CD14-positive monocyte (primary cell): ENCODE measurements around the gene SPATA13. TPM values are rescaled to one million over a fixed set of nuclear protein-coding genes. Genes with fewer than 3 reads are reported as not detected.
A peak's percentile ranks its signal among the peaks of the same experiment; 100 is the strongest.

Experiments
- DNase-seq, 3 donors: peaks; one replicate each; pipeline ENCODE4 v3.0.0-alpha.2; 2011 to 2022
- H2AFZ ChIP-seq: 2 replicates; pipeline ENCODE4 v1.6.0; 2012; ENCODE audit warnings: mild to moderate bottlenecking, low read depth, low read length, inconsistent platforms; ENCODE audit not compliant: insufficient read depth, poor library complexity, severe bottlenecking
- H3K27ac ChIP-seq, 2 donors: 1 replicate in 1 of 2; 2 replicates in 1 of 2; pipeline ENCODE4 v1.5.1; 2012 to 2013; ENCODE audit warnings: low read length in 2 of 2, control low read depth in 1 of 2, inconsistent platforms in 1 of 2, low read depth in 1 of 2, mild to moderate bottlenecking in 1 of 2
- H3K27me3 ChIP-seq, 2 donors: one replicate each; pipeline versions ENCODE4 v1.6.0 to v1.6.1; 2011 to 2013; ENCODE audit warnings: low read length in 2 of 2; ENCODE audit not compliant: control insufficient read depth in 2 of 2, insufficient read depth in 2 of 2
- H3K36me3 ChIP-seq, 2 donors: replicated peaks in 1 of 2; 1 replicate in 1 of 2; 2 replicates in 1 of 2; pipeline versions ENCODE4 v1.5.1 to v1.6.1; 2012 to 2013; ENCODE audit warnings: low read length in 2 of 2, control low read depth in 1 of 2, inconsistent platforms in 1 of 2, mild to moderate bottlenecking in 1 of 2; ENCODE audit not compliant: insufficient read depth in 2 of 2, control insufficient read depth in 1 of 2
- H3K4me1 ChIP-seq, 2 donors: 1 replicate in 1 of 2; 2 replicates in 1 of 2; pipeline versions ENCODE4 v1.5.1 to v1.6.1; 2012 to 2013; ENCODE audit warnings: low read length in 2 of 2, control low read depth in 1 of 2, inconsistent platforms in 1 of 2, mild to moderate bottlenecking in 1 of 2, moderate library complexity in 1 of 2; ENCODE audit not compliant: insufficient read depth in 2 of 2, control insufficient read depth in 1 of 2
- H3K4me2 ChIP-seq: replicated peaks from 2 replicates; pipeline ENCODE3; 2012; ENCODE audit warnings: low read length, moderate library complexity, mild to moderate bottlenecking; ENCODE audit not compliant: poor library complexity, severe bottlenecking; ENCODE audit errors: extremely low read depth
- H3K4me3 ChIP-seq, 3 experiments: fragments of 200-600 bp in 1 of 3; sonication (generic) in 1 of 3; replicated peaks in 1 of 3; 1 replicate in 2 of 3; 2 replicates in 1 of 3; pipeline ENCODE4 v1.5.1; 2011 to 2013; ENCODE audit warnings: low read length in 3 of 3, mild to moderate bottlenecking in 3 of 3, control low read depth in 2 of 3, low read depth in 2 of 3, inconsistent platforms in 1 of 3, moderate library complexity in 1 of 3
- H3K79me2 ChIP-seq: 2 replicates; pipeline ENCODE4 v1.6.0; 2012; ENCODE audit warnings: mild to moderate bottlenecking, control low read depth, inconsistent platforms, low read length, moderate library complexity; ENCODE audit not compliant: insufficient read depth
- H3K9ac ChIP-seq: 2 replicates; pipeline ENCODE4 v1.6.0; 2017; ENCODE audit warnings: low read length, mild to moderate bottlenecking; ENCODE audit not compliant: insufficient read depth, poor library complexity, severe bottlenecking
- H3K9me3 ChIP-seq, 2 donors: replicated peaks in 1 of 2; 1 replicate in 1 of 2; 2 replicates in 1 of 2; pipeline versions ENCODE4 v1.5.1 to v1.6.1; 2012 to 2013; ENCODE audit warnings: low read length in 2 of 2, control low read depth in 1 of 2; ENCODE audit not compliant: control insufficient read depth in 1 of 2, insufficient read depth in 1 of 2
- H4K20me1 ChIP-seq: 2 replicates; pipeline ENCODE4 v1.6.0; 2012; ENCODE audit warnings: mild to moderate bottlenecking, low read length, control low read depth, moderate library complexity; ENCODE audit not compliant: insufficient read depth
- H3K27ac Mint-ChIP-seq, 7 donors: one replicate each; pipeline ENCODE4 v1.8.0; 2020; ENCODE audit warnings: mild to moderate bottlenecking in 7 of 7, mixed read lengths in 7 of 7, moderate library complexity in 6 of 7, inconsistent platforms in 2 of 7
- H3K27me3 Mint-ChIP-seq, 3 donors: one replicate each; pipeline ENCODE4 v1.8.0; 2021 to 2022; ENCODE audit warnings: low read depth in 3 of 3, mild to moderate bottlenecking in 3 of 3, mixed read lengths in 3 of 3, moderate library complexity in 3 of 3, inconsistent platforms in 1 of 3
- H3K36me3 Mint-ChIP-seq, 2 donors: one replicate each; pipeline ENCODE4 v1.8.0; 2020; ENCODE audit warnings: mixed read lengths in 2 of 2, inconsistent platforms in 1 of 2, mild to moderate bottlenecking in 1 of 2
- H3K4me1 Mint-ChIP-seq: one replicate; pipeline ENCODE4 v1.8.0; 2020; ENCODE audit warnings: mild to moderate bottlenecking, mixed read lengths
- H3K4me3 Mint-ChIP-seq, 2 donors: one replicate each; pipeline ENCODE4 v1.8.0; 2020; ENCODE audit warnings: mild to moderate bottlenecking in 2 of 2, mixed read lengths in 2 of 2, moderate library complexity in 1 of 2
- H3K9me3 Mint-ChIP-seq, 7 donors: one replicate each; pipeline ENCODE4 v1.8.0; 2020 to 2022; ENCODE audit warnings: mixed read lengths in 7 of 7, mild to moderate bottlenecking in 6 of 7, moderate library complexity in 6 of 7, inconsistent platforms in 2 of 7
- CTCF ChIP-seq: fragments of 200-600 bp; IDR thresholded peaks from one replicate; pipeline ENCODE4 v1.8.0; 2022; ENCODE audit warnings: antibody characterized with exemption, mild to moderate bottlenecking
- WGBS: methylation state at CpG from one replicate; pipeline ENCODE4 v1.1.5; 2013; ENCODE audit warnings: missing lambda C conversion rate; ENCODE audit not compliant: insufficient coverage; 5-methylcytosine and 5-hydroxymethylcytosine counted together
- intact Hi-C, 2 donors: fragments of 100-400 bp; cut with micrococcal nuclease; formaldehyde crosslinking; loops; one replicate each; pipeline versions ENCODE4 v1.15.0 to v1.15.1; 2023
- polyA plus RNA-seq, 3 donors: library from polyadenylated mRNA; depleted of rRNA in 1 of 3; unstranded in 2 of 3; stranded (reverse) in 1 of 3; fragments of 300-500 nt in 2 of 3; fragments of >200 nt in 1 of 3; fragmentation: Illumina TruSeq in 2 of 3; gene quantifications; 1 replicate in 2 of 3; 2 replicates in 1 of 3; pipeline ENCODE4 v1.2.3, GENCODE V29; 2012 to 2021

The SPATA13 gene
- polyA plus RNA-seq, 3 donors, result 9.3 to 44.7 (median 11.6) TPM

- WGBS, result 43% methylated on average over 4 of the region's 7 CpGs
- Mint-ChIP-seq H3K36me3 (no peaks in the 10 kb centered on the region), H3K4me3 (peak overlapping the region; percentile 10 to 89), H3K27me3 (peaks cover 0 to 4% (median 0%) of the 10 kb centered on the region in 3 donors), H3K27ac (no peak overlapping the region), H3K9me3 (peaks cover 0 to 2% (median 0%) of the 10 kb centered on the region in 7 donors), H3K4me1 (peaks cover 20% of the 10 kb centered on the region)
- no peaks in the 10 kb centered on the region for H3K27me3 ChIP-seq
- H3K79me2 ChIP-seq, result no peaks in the 10 kb centered on the region
- no peak for DNase-seq
- H3K4me1 ChIP-seq, result peaks cover 12 to 14% of the 10 kb centered on the region in 2 donors
- intact Hi-C loops, result no loop called here
- no peaks in the 10 kb centered on the region for H3K9me3 ChIP-seq
- TF ChIP-seq CTCF, result no peak
- H3K27ac ChIP-seq, result no peak overlapping the region
- H4K20me1 ChIP-seq, result no peaks in the 10 kb centered on the region
- H3K36me3 ChIP-seq, result no peaks in the 10 kb centered on the region
- peak overlapping the region; percentile 16 for H3K4me2 ChIP-seq
- peak overlapping the region; percentile 54 for H2AFZ ChIP-seq
- H3K9ac ChIP-seq, result no peak overlapping the region
- no peak overlapping the region for H3K4me3 ChIP-seq
Observed at GRCh38 chr13:24207841-24208667, 47.5 kb downstream of the SPATA13 start.

GRCh38 chr13:24209138-24209537 lies 48.6 kb downstream of the SPATA13 start:
- Histone ChIP-seq H3K4me2 (no peak overlapping the region), H2AFZ (no peak overlapping the region), H3K4me1 (peaks cover 3% of the 10 kb centered on the region in 2 donors), H3K36me3 (no peaks in the 10 kb centered on the region), H4K20me1 (no peaks in the 10 kb centered on the region), H3K9ac (no peak overlapping the region), H3K4me3 (no peak overlapping the region), H3K27ac (no peak overlapping the region), H3K79me2 (no peaks in the 10 kb centered on the region), H3K9me3 (no peaks in the 10 kb centered on the region), H3K27me3 (no peaks in the 10 kb centered on the region)
- intact Hi-C loops, result no loop called here
- Mint-ChIP-seq H3K4me3 (no peak overlapping the region), H3K36me3 (no peaks in the 10 kb centered on the region), H3K4me1 (peaks cover 10% of the 10 kb centered on the region), H3K27me3 (peaks cover 0 to 4% (median 0%) of the 10 kb centered on the region in 3 donors), H3K9me3 (peaks cover 0 to 2% (median 0%) of the 10 kb centered on the region in 7 donors), H3K27ac (no peak overlapping the region)
- no peak for DNase-seq
- TF ChIP-seq CTCF, result no peak
- WGBS, result 100% methylated on average over 1 of the region's 5 CpGs
